ENCODE results near the gene KPNA1. TPM values are rescaled to one million over a fixed set of nuclear protein-coding genes. Genes with fewer than 3 reads are reported as not detected.

Gene KPNA1
- total RNA-seq, 1 experiment from 2014 or later = 34.8 TPM

DNA sequence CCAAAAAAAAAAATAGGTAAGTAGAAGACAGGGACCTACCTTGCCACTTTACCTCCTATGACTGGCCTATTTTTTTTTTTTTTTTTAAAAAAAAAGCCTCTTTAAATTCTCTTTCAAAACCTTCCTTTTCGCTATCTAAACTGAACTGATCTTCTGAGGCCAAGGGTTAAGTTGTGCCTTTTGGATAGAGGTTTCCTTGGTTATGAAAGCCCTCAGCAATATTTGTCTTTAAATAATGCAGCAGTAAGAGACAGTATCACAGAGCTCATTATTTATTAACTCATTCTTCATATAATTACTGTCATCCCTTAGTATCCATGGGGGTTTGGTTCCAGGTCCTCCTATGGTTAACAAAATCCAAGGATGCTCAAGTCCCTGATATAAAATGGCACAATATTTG lies 140.7 kb downstream of the KPNA1 start:
- DNase-seq (ENCODE audit: low read depth, low spot score) = no peak
- in situ Hi-C loops (cut with HindIII; ENCODE audit: low pct_unique_long_range_greater_than_20kb, low sequenced_read_pairs) = no loop called here

Small RNA genes lying within 50 kb of the gene (small RNA-seq; reads per million reads assigned to genes)
- gene AC083798.1 (0 reads per million in 2 experiments), gene AC096861.1 (0 reads per million in 2 experiments)

Other genes starting within 250 kb of the KPNA1 start
- 1.9 and 4.0 TPM in 2 replicates for gene CSTA, start 189.7 kb downstream of the KPNA1 start, total RNA-seq (2014; rRNA removed; shearing (Covaris generic))
- 72.7 and 97.1 TPM in 2 replicates for gene MIX23, start 131.7 kb downstream of the KPNA1 start, total RNA-seq (2014; rRNA removed; shearing (Covaris generic))
- 80.0 and 92.9 TPM in 2 replicates for gene FAM162A, start 130.8 kb downstream of the KPNA1 start, total RNA-seq (2014; rRNA removed; shearing (Covaris generic))
- gene WDR5B, start 98.9 kb downstream of the KPNA1 start, total RNA-seq (2014; rRNA removed; shearing (Covaris generic)) = 7.7 and 7.8 TPM in 2 replicates
- 29.8 and 30.1 TPM in 2 replicates for gene PARP9, start 49.4 kb upstream of the KPNA1 start, total RNA-seq (2014; rRNA removed; shearing (Covaris generic))
- gene DTX3L, start 49.4 kb upstream of the KPNA1 start, total RNA-seq (2014; rRNA removed; shearing (Covaris generic)) = 32.3 and 32.4 TPM in 2 replicates
- gene PARP15, start 62.7 kb upstream of the KPNA1 start, total RNA-seq (2014; rRNA removed; shearing (Covaris generic)) = 0.37 TPM in 1 of 2 replicates, not detected in the other
- gene PARP14, start 165.9 kb upstream of the KPNA1 start, total RNA-seq (2014; rRNA removed; shearing (Covaris generic)) = 23.6 and 25.9 TPM in 2 replicates